SK-N-SH treated with all-trans-retinoic acid at 6 μM for 48 hours (cell line): ENCODE measurements around the gene ARFGEF2.

Experiments
- ARNTL ChIP-seq: fragments of 450-650 bp; formaldehyde crosslinking; IDR thresholded peaks from 2 replicates; pipeline ENCODE4 v1.5.0; 2020; ENCODE audit warnings: low read depth, mild to moderate bottlenecking, moderate library complexity, borderline replicate concordance
- BACH2 ChIP-seq: fragments of 250-450 bp; sonication (Bioruptor Pico); IDR thresholded peaks from 2 replicates; pipeline ENCODE4 v1.9.0; 2021; ENCODE audit warnings: mild to moderate bottlenecking, borderline replicate concordance
- CREB5 ChIP-seq: fragments of 250-450 bp; sonication (Bioruptor Pico); IDR thresholded peaks from 2 replicates; pipeline ENCODE4 v1.5.1; 2020; ENCODE audit warnings: low read depth, mild to moderate bottlenecking, moderate library complexity
- ESRRG ChIP-seq: fragments of 250-450 bp; sonication (Bioruptor Pico); IDR thresholded peaks from 2 replicates; pipeline ENCODE4 v1.6.1; 2021; ENCODE audit warnings: mild to moderate bottlenecking
- GLIS3 ChIP-seq: fragments of 250-450 bp; sonication (Bioruptor Pico); IDR thresholded peaks from 2 replicates; pipeline ENCODE4 v1.5.0; 2020; ENCODE audit warnings: mild to moderate bottlenecking, moderate library complexity
- ISL1 ChIP-seq: fragments of 250-450 bp; sonication (Bioruptor Pico); IDR thresholded peaks from 2 replicates; pipeline ENCODE4 v2.1.2; 2022; ENCODE audit warnings: mild to moderate bottlenecking, moderate library complexity
- OSR1 ChIP-seq: fragments of 250-450 bp; sonication (Bioruptor Pico); IDR thresholded peaks from 2 replicates; pipeline ENCODE4 v1.8.0; 2022; ENCODE audit warnings: moderate library complexity, mild to moderate bottlenecking, inconsistent platforms
- POU6F1 ChIP-seq: fragments of 250-450 bp; sonication (Bioruptor Pico); IDR thresholded peaks from 2 replicates; pipeline ENCODE4 v1.8.0; 2021; ENCODE audit warnings: low read depth, mild to moderate bottlenecking, moderate library complexity, borderline replicate concordance
- RARB ChIP-seq: fragments of 250-450 bp; sonication (Bioruptor Pico); IDR thresholded peaks from 2 replicates; pipeline ENCODE4 v1.8.0; 2021; ENCODE audit warnings: mild to moderate bottlenecking, moderate library complexity
- ZFP3 ChIP-seq: fragments of 250-450 bp; sonication (Bioruptor Pico); IDR thresholded peaks from 2 replicates; pipeline ENCODE4 v1.5.0; 2020; ENCODE audit warnings: mild to moderate bottlenecking, moderate library complexity
- ZFP30 ChIP-seq: fragments of 450-650 bp; formaldehyde crosslinking; IDR thresholded peaks from 2 replicates; pipeline ENCODE4 v1.5.0; 2022; ENCODE audit warnings: mild to moderate bottlenecking, moderate library complexity
- ZNF565 ChIP-seq: fragments of 450-650 bp; formaldehyde crosslinking; conservative IDR thresholded peaks from 2 replicates; pipeline ENCODE4 v1.5.0; 2020; ENCODE audit warnings: low read depth, mild to moderate bottlenecking, moderate library complexity
- TF ChIP-seq, protein P1 (sequence below): fragments of 250-450 bp; sonication (Bioruptor Pico); IDR thresholded peaks from 2 replicates; pipeline ENCODE4 v1.8.0; 2020; ENCODE audit warnings: mild to moderate bottlenecking, moderate library complexity, borderline replicate concordance

DNA sequence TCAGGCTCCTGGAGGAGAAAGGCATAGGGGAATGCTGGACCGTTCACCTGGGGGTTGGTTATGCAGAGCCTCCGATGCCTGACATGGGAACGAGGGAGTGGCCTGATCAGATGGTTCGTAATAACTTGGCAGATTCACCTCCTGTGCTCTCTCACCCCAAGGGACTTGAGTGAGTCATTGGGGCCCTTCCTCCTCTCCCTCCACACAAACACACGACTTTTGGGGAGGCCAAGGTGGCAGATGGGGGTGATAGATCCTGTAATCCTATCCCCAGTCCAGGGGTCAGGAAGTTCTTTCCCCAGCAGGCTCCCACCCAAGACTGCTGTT is 45.6 kb upstream of the ARFGEF2 start:
- TF ChIP-seq ZNF565 (CRISPR knock-in tag) (no peak), GLIS3 (CRISPR knock-in tag) (no peak), ARNTL (CRISPR knock-in tag) (no peak), CREB5 (CRISPR knock-in tag) (no peak), RARB (CRISPR knock-in tag) (no peak), ZFP3 (CRISPR knock-in tag) (no peak), ZFP30 (CRISPR knock-in tag) (no peak), ESRRG (CRISPR knock-in tag) (no peak), BACH2 (CRISPR knock-in tag) (no peak), ISL1 (no peak), POU6F1 (no peak), OSR1 (CRISPR knock-in tag) (no peak)
- TF ChIP-seq, protein P1, sequence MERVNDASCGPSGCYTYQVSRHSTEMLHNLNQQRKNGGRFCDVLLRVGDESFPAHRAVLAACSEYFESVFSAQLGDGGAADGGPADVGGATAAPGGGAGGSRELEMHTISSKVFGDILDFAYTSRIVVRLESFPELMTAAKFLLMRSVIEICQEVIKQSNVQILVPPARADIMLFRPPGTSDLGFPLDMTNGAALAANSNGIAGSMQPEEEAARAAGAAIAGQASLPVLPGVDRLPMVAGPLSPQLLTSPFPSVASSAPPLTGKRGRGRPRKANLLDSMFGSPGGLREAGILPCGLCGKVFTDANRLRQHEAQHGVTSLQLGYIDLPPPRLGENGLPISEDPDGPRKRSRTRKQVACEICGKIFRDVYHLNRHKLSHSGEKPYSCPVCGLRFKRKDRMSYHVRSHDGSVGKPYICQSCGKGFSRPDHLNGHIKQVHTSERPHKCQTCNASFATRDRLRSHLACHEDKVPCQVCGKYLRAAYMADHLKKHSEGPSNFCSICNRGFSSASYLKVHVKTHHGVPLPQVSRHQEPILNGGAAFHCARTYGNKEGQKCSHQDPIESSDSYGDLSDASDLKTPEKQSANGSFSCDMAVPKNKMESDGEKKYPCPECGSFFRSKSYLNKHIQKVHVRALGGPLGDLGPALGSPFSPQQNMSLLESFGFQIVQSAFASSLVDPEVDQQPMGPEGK (CRISPR knock-in tag) = no peak
